DND-41 (cell line): ENCODE data around the gene AFAP1.

Experiments used
- ATAC-seq: fragments of 200-7000 bp; cut with Tn5 transposase; 3 replicates; pipeline ENCODE4 v1.9.1; 2021; ENCODE audit warnings: low read depth; ENCODE audit not compliant: insufficient read depth
- DNase-seq: peaks from one replicate; pipeline ENCODE4 v3.0.0-alpha.2; 2020
- H2AFZ ChIP-seq: 2 replicates; pipeline ENCODE4 v1.6.0; 2012; ENCODE audit warnings: low read depth, low read length
- H3K27ac ChIP-seq: 2 replicates; pipeline ENCODE4 v1.5.1; 2012; ENCODE audit warnings: low read length, inconsistent platforms
- H3K27me3 ChIP-seq: fragments of 200-600 bp; sonication (generic); 2 replicates; pipeline ENCODE4 v1.6.0; 2012; ENCODE audit warnings: low read length, mild to moderate bottlenecking, inconsistent platforms; ENCODE audit not compliant: insufficient read depth, poor library complexity
- H3K36me3 ChIP-seq: 2 replicates; pipeline ENCODE4 v1.5.1; 2012; ENCODE audit warnings: low read length, inconsistent platforms; ENCODE audit not compliant: insufficient read depth
- H3K4me1 ChIP-seq: 2 replicates; pipeline ENCODE4 v1.5.1; 2012; ENCODE audit warnings: mild to moderate bottlenecking, low read length; ENCODE audit not compliant: insufficient read depth
- H3K4me2 ChIP-seq: 2 replicates; pipeline ENCODE4 v1.6.0; 2012; ENCODE audit warnings: mild to moderate bottlenecking, moderate library complexity, low read length, inconsistent platforms; ENCODE audit not compliant: insufficient read depth
- H3K4me3 ChIP-seq, 2 experiments: fragments of 200-600 bp in 1 of 2; shearing (Covaris generic) in 1 of 2; 2 replicates each; pipeline ENCODE4 v1.5.1; 2012 to 2016; ENCODE audit warnings: inconsistent platforms in 2 of 2, low read length in 2 of 2, mild to moderate bottlenecking in 2 of 2, low read depth in 1 of 2, moderate library complexity in 1 of 2
- H3K79me2 ChIP-seq: 2 replicates; pipeline ENCODE4 v1.6.0; 2012; ENCODE audit warnings: low read length, inconsistent platforms; ENCODE audit not compliant: insufficient read depth
- H3K9ac ChIP-seq: 2 replicates; pipeline ENCODE4 v1.6.0; 2012; ENCODE audit warnings: low read depth, mild to moderate bottlenecking, inconsistent platforms, low read length, moderate library complexity
- H3K9me3 ChIP-seq: 2 replicates; pipeline ENCODE4 v1.5.1; 2012; ENCODE audit warnings: low read length, moderate library complexity, mild to moderate bottlenecking, inconsistent platforms; ENCODE audit not compliant: insufficient read depth, severe bottlenecking
- H4K20me1 ChIP-seq: 2 replicates; pipeline ENCODE4 v1.6.0; 2012; ENCODE audit warnings: low read length; ENCODE audit not compliant: insufficient read depth
- CTCF ChIP-seq: IDR thresholded peaks from 2 replicates; pipeline ENCODE4 v1.5.1; 2012; ENCODE audit warnings: borderline replicate concordance, low read length, moderate library complexity, mild to moderate bottlenecking; ENCODE audit not compliant: poor library complexity, severe bottlenecking; ENCODE audit errors: extremely low read depth
- EZH2 ChIP-seq: IDR thresholded peaks from 3 replicates; pipeline ENCODE4 v1.6.1; 2012; ENCODE audit warnings: borderline replicate concordance, low read depth, mild to moderate bottlenecking, moderate library complexity, low read length, inconsistent platforms; ENCODE audit not compliant: severe bottlenecking

AFAP1 gene

GRCh38 chr4:7967501-7968261, 28.0 kb upstream of the AFAP1 start:
- H4K20me1 ChIP-seq = no peaks in the 10 kb centered on the region
- no peak overlapping the region for H3K4me2 ChIP-seq
- H3K9me3 ChIP-seq = no peaks in the 10 kb centered on the region
- no peaks in the 10 kb centered on the region for H3K27me3 ChIP-seq
- H3K4me1 ChIP-seq = no peaks in the 10 kb centered on the region
- H3K9ac ChIP-seq = no peak overlapping the region
- no peaks in the 10 kb centered on the region for H3K79me2 ChIP-seq
- H2AFZ ChIP-seq = no peak overlapping the region
- ATAC-seq = no peak
- no peak overlapping the region for H3K4me3 ChIP-seq
- no peak overlapping the region for H3K27ac ChIP-seq
- no peaks in the 10 kb centered on the region for H3K36me3 ChIP-seq
- no peak for TF ChIP-seq CTCF
- no peak for TF ChIP-seq EZH2
- no peak for DNase-seq

- no peaks in the 10 kb centered on the region for H3K4me1 ChIP-seq
- no peaks in the 10 kb centered on the region for H3K9me3 ChIP-seq
- TF ChIP-seq CTCF = no peak
- no peak for TF ChIP-seq EZH2
- H3K27me3 ChIP-seq = no peaks in the 10 kb centered on the region
- H4K20me1 ChIP-seq = no peaks in the 10 kb centered on the region
- H3K9ac ChIP-seq = no peak overlapping the region
- no peak overlapping the region for H2AFZ ChIP-seq
- DNase-seq (no peak), ATAC-seq (no peak)
- H3K27ac ChIP-seq = no peak overlapping the region
- H3K4me3 ChIP-seq = no peak overlapping the region
- no peaks in the 10 kb centered on the region for H3K36me3 ChIP-seq
- H3K4me2 ChIP-seq = no peak overlapping the region
- no peaks in the 10 kb centered on the region for H3K79me2 ChIP-seq
These were observed 27.4 kb upstream of the AFAP1 start for GRCh38 chr4:7967063-7967440.

- no peaks in the 10 kb centered on the region for H3K27me3 ChIP-seq
- no peak overlapping the region for H3K27ac ChIP-seq
- H2AFZ ChIP-seq = no peak overlapping the region
- H3K4me3 ChIP-seq = no peak overlapping the region
- H3K4me2 ChIP-seq = no peak overlapping the region
- no peaks in the 10 kb centered on the region for H4K20me1 ChIP-seq
- ATAC-seq (no peak), DNase-seq (no peak)
- no peaks in the 10 kb centered on the region for H3K79me2 ChIP-seq
- H3K4me1 ChIP-seq = no peaks in the 10 kb centered on the region
- TF ChIP-seq EZH2 = no peak
- TF ChIP-seq CTCF = no peak
- H3K36me3 ChIP-seq = no peaks in the 10 kb centered on the region
- H3K9ac ChIP-seq = no peak overlapping the region
- H3K9me3 ChIP-seq = no peaks in the 10 kb centered on the region
These were observed 26.8 kb upstream of the AFAP1 start for GRCh38 chr4:7966281-7967062.
